Thoracic aorta (tissue), 2 donors: ENCODE data around the gene FAM83B. TPM values are rescaled to one million over a fixed set of nuclear protein-coding genes. Genes with fewer than 3 reads are reported as not detected.

Experiments used
- ATAC-seq: fragments of 150-250 bp; one replicate; pipeline ENCODE4 v1.8.0; 2017; ENCODE audit warnings: low read depth; ENCODE audit not compliant: insufficient number of reproducible peaks, low FRiP score
- DNase-seq: peaks from one replicate; pipeline ENCODE4 v3.0.0-alpha.2; 2020; ENCODE audit warnings: low spot score
- H3K27ac ChIP-seq, 2 donors: fragments of 200-600 bp; sonication (generic); 1 replicate in 1 of 2; 2 replicates in 1 of 2; pipeline ENCODE4 v1.5.1; 2016; ENCODE audit warnings: mild to moderate bottlenecking in 2 of 2, moderate library complexity in 2 of 2
- H3K27me3 ChIP-seq: fragments of 200-600 bp; sonication (generic); replicated peaks from 2 replicates; pipeline ENCODE4 v1.6.0; 2016; ENCODE audit warnings: mild to moderate bottlenecking; ENCODE audit not compliant: insufficient read depth
- H3K36me3 ChIP-seq: fragments of 200-600 bp; sonication (generic); one replicate; pipeline ENCODE4 v1.5.1; 2016
- H3K4me1 ChIP-seq, 2 donors: fragments of 200-600 bp; sonication (generic); 1 replicate in 1 of 2; 2 replicates in 1 of 2; pipeline versions ENCODE4 v1.5.1 to v1.6.0; 2016; ENCODE audit warnings: low read depth in 2 of 2, mild to moderate bottlenecking in 1 of 2; ENCODE audit not compliant: control insufficient read depth in 1 of 2
- H3K4me3 ChIP-seq: fragments of 200-600 bp; sonication (generic); 2 replicates; pipeline ENCODE4 v1.5.1; 2016; ENCODE audit warnings: mild to moderate bottlenecking
- H3K9me3 ChIP-seq: fragments of 200-600 bp; sonication (generic); 2 replicates; pipeline ENCODE4 v1.5.1; 2016
- CTCF ChIP-seq: fragments of 200-600 bp; sonication (generic); IDR thresholded peaks from one replicate; pipeline ENCODE4 v1.5.1; 2019; ENCODE audit warnings: antibody characterized with exemption
- total RNA-seq, 2 donors: library from RNA; depleted of rRNA; stranded (reverse); fragments of >200 nt; gene quantifications; one replicate each; pipeline versions ENCODE4 v1.1.0 to v1.2.3, GENCODE V29; 2016

The FAM83B gene
- total RNA-seq, 2 donors from 2014 or later, result not detected

- Histone ChIP-seq H3K27me3 (no peaks in the 10 kb centered on the region), H3K9me3 (no peaks in the 10 kb centered on the region), H3K4me3 (no peak overlapping the region), H3K4me1 (no peaks in the 10 kb centered on the region), H3K27ac (no peak overlapping the region), H3K36me3 (no peaks in the 10 kb centered on the region)
- no peak for TF ChIP-seq CTCF
- ATAC-seq (no peak), DNase-seq (no peak)
These were observed 66.6 kb downstream of the FAM83B start for GRCh38 chr6:54913211-54913610.

GRCh38 chr6:54916858-54917257 is 70.3 kb downstream of the FAM83B start:
- H3K27ac ChIP-seq, result no peak overlapping the region
- no peak for TF ChIP-seq CTCF

GRCh38 chr6:54920628-54921027 is 74.1 kb downstream of the FAM83B start:
- Histone ChIP-seq H3K4me3 (no peak overlapping the region), H3K9me3 (no peaks in the 10 kb centered on the region), H3K36me3 (no peaks in the 10 kb centered on the region), H3K4me1 (no peaks in the 10 kb centered on the region), H3K27ac (no peak overlapping the region), H3K27me3 (no peaks in the 10 kb centered on the region)
- ATAC-seq, result no peak
- DNase-seq, result no peak
- no peak for TF ChIP-seq CTCF

More at GRCh38 chr6:54916858-54917257, 70.3 kb downstream of the FAM83B start:
- Histone ChIP-seq H3K36me3 (no peaks in the 10 kb centered on the region), H3K27me3 (no peaks in the 10 kb centered on the region), H3K4me3 (no peak overlapping the region), H3K4me1 (no peaks in the 10 kb centered on the region), H3K9me3 (no peaks in the 10 kb centered on the region)
- DNase-seq (no peak), ATAC-seq (no peak)

GRCh38 chr6:54921891-54922290 is 75.3 kb downstream of the FAM83B start:
- Histone ChIP-seq H3K4me1 (no peaks in the 10 kb centered on the region), H3K4me3 (no peak overlapping the region), H3K9me3 (no peaks in the 10 kb centered on the region), H3K27me3 (no peaks in the 10 kb centered on the region), H3K36me3 (no peaks in the 10 kb centered on the region), H3K27ac (no peak overlapping the region)
- no peak for ATAC-seq
- DNase-seq, result no peak
- TF ChIP-seq CTCF, result no peak

GRCh38 chr6:54929245-54929909 is 82.8 kb downstream of the FAM83B start:
- Histone ChIP-seq H3K27me3 (no peaks in the 10 kb centered on the region), H3K36me3 (no peaks in the 10 kb centered on the region), H3K4me3 (no peak overlapping the region), H3K27ac (no peak overlapping the region), H3K9me3 (peaks cover 14% of the 10 kb centered on the region), H3K4me1 (no peaks in the 10 kb centered on the region)
- TF ChIP-seq CTCF, result no peak
- ATAC-seq, result no peak
- DNase-seq, result no peak
